A549 treated with CpdA at 1 μM for 4 hours (cell line): Measurements from ENCODE around the gene FH. TPM values are rescaled to one million over a fixed set of nuclear protein-coding genes. Genes with fewer than 3 reads are reported as not detected.

ENCODE experiments used
- total RNA-seq: library from RNA; stranded (reverse); fragments of 200-300 nt; extraction: Qiagen RNA extraction; gene quantifications from 5 replicates; pipeline ENCODE4 v1.2.3, GENCODE V29; 2022; ENCODE audit warnings: low read depth

Gene FH
- total RNA-seq = 89.9 to 93.4 TPM (median 91.8 TPM) in 5 replicates

GRCh38 chr1:241519308-241520079 lies at the start of gene FH:
Gene FH (minus strand): TSS chr1:241519755. CDS start chr1:241519722, 33 bp downstream.

GRCh38 chr1:241532162-241532531 lies 12.6 kb upstream of the FH start, which contains the start of gene KMO:
Gene KMO (plus strand): TSS chr1:241532378. CDS start chr1:241532445, 67 bp downstream.

Other genes starting within 250 kb of the FH start
- 0.03 to 0.12 TPM (median 0.09 TPM) in 4 of 5 replicates, not detected in the other for gene RGS7, start 162.6 kb downstream of the FH start, total RNA-seq
- gene KMO, start 12.6 kb upstream of the FH start, total RNA-seq = 1.2 to 2.5 TPM (median 1.4 TPM) in 5 replicates
- 7.4 to 10.2 TPM (median 8.7 TPM) in 5 replicates for gene CHML, start 120.6 kb upstream of the FH start, total RNA-seq
- gene OPN3, start 120.6 kb upstream of the FH start, total RNA-seq = 51.7 to 59.2 TPM (median 55.2 TPM) in 5 replicates
- not detected in 5 replicates for gene WDR64, start 132.5 kb upstream of the FH start, total RNA-seq